Fibroblast of lung (primary cell): ENCODE measurements around the gene BCAR1. TPM values are rescaled to one million over a fixed set of nuclear protein-coding genes. Genes with fewer than 3 reads are reported as not detected.

Experiments
- DNase-seq, 2 donors: peaks; one replicate each; pipeline versions ENCODE4 v3.0.0 to v3.0.0-alpha.2; 2010; ENCODE audit warnings: low read depth in 2 of 2
- H2AFZ ChIP-seq: 2 replicates; pipeline ENCODE4 v1.5.1; 2012; ENCODE audit warnings: low read length, control low read depth, inconsistent platforms
- H3K27ac ChIP-seq: 2 replicates; pipeline ENCODE4 v1.5.1; 2011; ENCODE audit warnings: low read length, control low read depth; ENCODE audit not compliant: insufficient read depth
- H3K27me3 ChIP-seq: 2 replicates; pipeline ENCODE4 v1.5.1; 2011; ENCODE audit warnings: mild to moderate bottlenecking, low read length; ENCODE audit not compliant: control insufficient read depth, insufficient read depth
- H3K36me3 ChIP-seq: 2 replicates; pipeline ENCODE4 v1.5.1; 2011; ENCODE audit warnings: low read length; ENCODE audit not compliant: control insufficient read depth, insufficient read depth
- H3K4me1 ChIP-seq: 2 replicates; pipeline ENCODE4 v1.5.1; 2011; ENCODE audit warnings: low read length; ENCODE audit not compliant: control insufficient read depth, insufficient read depth; ENCODE audit errors: extremely low read depth
- H3K4me2 ChIP-seq: 2 replicates; pipeline ENCODE4 v1.5.1; 2011; ENCODE audit warnings: low read length, control low read depth; ENCODE audit not compliant: insufficient read depth; ENCODE audit errors: extremely low read depth
- H3K4me3 ChIP-seq, 4 experiments: fragments of 200-600 bp in 1 of 4; sonication (generic) in 1 of 4; replicated peaks in 1 of 4; 2 replicates each; pipeline ENCODE4 v1.5.1; 2011 to 2016; ENCODE audit warnings: low read length in 4 of 4, low read depth in 3 of 4, mild to moderate bottlenecking in 3 of 4, control low read depth in 2 of 4, inconsistent platforms in 1 of 4, mixed read lengths in 1 of 4; ENCODE audit not compliant: insufficient read depth in 1 of 4; ENCODE audit errors: control extremely low read depth in 1 of 4
- H3K79me2 ChIP-seq: 2 replicates; pipeline ENCODE4 v1.5.1; 2012; ENCODE audit warnings: mild to moderate bottlenecking, low read length, inconsistent platforms; ENCODE audit not compliant: control insufficient read depth, insufficient read depth
- H3K9ac ChIP-seq: 2 replicates; pipeline ENCODE4 v1.5.1; 2011; ENCODE audit warnings: mild to moderate bottlenecking, low read length, control low read depth; ENCODE audit not compliant: insufficient read depth
- H3K9me3 ChIP-seq: 2 replicates; pipeline ENCODE4 v1.5.1; 2012; ENCODE audit warnings: low read depth, low read length; ENCODE audit not compliant: control insufficient read depth, insufficient read depth
- H4K20me1 ChIP-seq: 2 replicates; pipeline ENCODE4 v1.5.1; 2011; ENCODE audit warnings: low read length; ENCODE audit not compliant: control insufficient read depth, insufficient read depth; ENCODE audit errors: extremely low read depth
- EZH2 ChIP-seq: IDR thresholded peaks from 2 replicates; pipeline ENCODE4 v1.5.1; 2012; ENCODE audit warnings: low read length, control low read depth, mild to moderate bottlenecking; ENCODE audit errors: missing control alignments
- polyA plus RNA-seq, 2 donors: library from polyadenylated mRNA; depleted of rRNA in 1 of 2; stranded (reverse) in 1 of 2; unstranded in 1 of 2; fragments of >200 nt; gene quantifications; 2 replicates each; pipeline ENCODE4 v1.2.1, GENCODE V29; 2011 to 2012; ENCODE audit warnings: missing spikeins in 1 of 2
- total RNA-seq: library from RNA; depleted of rRNA; stranded (reverse); fragments of >200 nt; gene quantifications from 2 replicates; pipeline ENCODE4 v1.2.1, GENCODE V29; 2014
- TF ChIP-seq, protein P1 (sequence below), 2 donors: IDR thresholded peaks in 1 of 2; conservative IDR thresholded peaks in 1 of 2; 1 replicate in 1 of 2; 2 replicates in 1 of 2; pipeline ENCODE4 v1.5.1; 2011 to 2012; ENCODE audit warnings: low read length in 2 of 2, control low read depth in 1 of 2, inconsistent platforms in 1 of 2, low read depth in 1 of 2, mild to moderate bottlenecking in 1 of 2

Gene BCAR1
- total and polyA plus RNA-seq, 2 donors (not counting 1 experiment from before 2014, with no cell fraction given), result 36.8 to 66.5 TPM

DNA sequence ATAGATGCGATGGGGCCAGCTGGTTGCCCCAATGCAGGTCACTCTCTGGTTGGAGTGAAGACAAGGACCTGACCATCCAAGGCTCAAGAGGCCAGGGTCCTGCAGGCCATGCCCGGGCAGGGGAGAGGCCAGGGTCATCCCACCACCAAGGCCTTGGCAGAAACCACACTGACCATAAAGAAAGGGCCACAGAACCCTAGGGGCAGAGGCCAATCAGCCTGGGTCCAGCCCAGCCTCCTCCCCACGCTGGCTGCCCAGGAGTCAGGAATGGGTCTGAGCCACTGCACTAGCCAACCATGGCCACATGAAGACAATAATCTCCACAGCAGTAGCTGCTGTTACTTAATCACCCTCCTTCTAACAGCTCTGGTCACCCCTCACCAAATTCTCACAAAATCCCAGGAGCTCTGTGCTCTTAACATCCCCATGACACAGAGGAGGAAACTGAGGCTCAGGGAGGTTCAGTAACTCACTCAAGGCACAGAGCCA is 10.2 kb upstream of the BCAR1 start:
- Histone ChIP-seq H3K36me3 (peaks cover 18% of the 10 kb centered on the region), H3K4me2 (peak overlapping the region; percentile 67), H2AFZ (no peak overlapping the region), H3K79me2 (peaks cover 89% of the 10 kb centered on the region), H3K9ac (no peak overlapping the region), H4K20me1 (peaks cover 4% of the 10 kb centered on the region), H3K27ac (peak overlapping the region; percentile 93), H3K9me3 (no peaks in the 10 kb centered on the region), H3K4me3 (no peak overlapping the region), H3K4me1 (peaks cover 54% of the 10 kb centered on the region), H3K27me3 (no peaks in the 10 kb centered on the region)
- no peak for DNase-seq
- no peak for TF ChIP-seq EZH2
- TF ChIP-seq, protein P1, sequence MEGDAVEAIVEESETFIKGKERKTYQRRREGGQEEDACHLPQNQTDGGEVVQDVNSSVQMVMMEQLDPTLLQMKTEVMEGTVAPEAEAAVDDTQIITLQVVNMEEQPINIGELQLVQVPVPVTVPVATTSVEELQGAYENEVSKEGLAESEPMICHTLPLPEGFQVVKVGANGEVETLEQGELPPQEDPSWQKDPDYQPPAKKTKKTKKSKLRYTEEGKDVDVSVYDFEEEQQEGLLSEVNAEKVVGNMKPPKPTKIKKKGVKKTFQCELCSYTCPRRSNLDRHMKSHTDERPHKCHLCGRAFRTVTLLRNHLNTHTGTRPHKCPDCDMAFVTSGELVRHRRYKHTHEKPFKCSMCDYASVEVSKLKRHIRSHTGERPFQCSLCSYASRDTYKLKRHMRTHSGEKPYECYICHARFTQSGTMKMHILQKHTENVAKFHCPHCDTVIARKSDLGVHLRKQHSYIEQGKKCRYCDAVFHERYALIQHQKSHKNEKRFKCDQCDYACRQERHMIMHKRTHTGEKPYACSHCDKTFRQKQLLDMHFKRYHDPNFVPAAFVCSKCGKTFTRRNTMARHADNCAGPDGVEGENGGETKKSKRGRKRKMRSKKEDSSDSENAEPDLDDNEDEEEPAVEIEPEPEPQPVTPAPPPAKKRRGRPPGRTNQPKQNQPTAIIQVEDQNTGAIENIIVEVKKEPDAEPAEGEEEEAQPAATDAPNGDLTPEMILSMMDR (conservative IDR thresholded peaks at IDR 0.05 in 1 of 2, IDR thresholded peaks at IDR 0.05 in 1 of 2; ENCODE audit: low read depth in 1 of 2, low read length in 2 of 2), result no peak

DNA sequence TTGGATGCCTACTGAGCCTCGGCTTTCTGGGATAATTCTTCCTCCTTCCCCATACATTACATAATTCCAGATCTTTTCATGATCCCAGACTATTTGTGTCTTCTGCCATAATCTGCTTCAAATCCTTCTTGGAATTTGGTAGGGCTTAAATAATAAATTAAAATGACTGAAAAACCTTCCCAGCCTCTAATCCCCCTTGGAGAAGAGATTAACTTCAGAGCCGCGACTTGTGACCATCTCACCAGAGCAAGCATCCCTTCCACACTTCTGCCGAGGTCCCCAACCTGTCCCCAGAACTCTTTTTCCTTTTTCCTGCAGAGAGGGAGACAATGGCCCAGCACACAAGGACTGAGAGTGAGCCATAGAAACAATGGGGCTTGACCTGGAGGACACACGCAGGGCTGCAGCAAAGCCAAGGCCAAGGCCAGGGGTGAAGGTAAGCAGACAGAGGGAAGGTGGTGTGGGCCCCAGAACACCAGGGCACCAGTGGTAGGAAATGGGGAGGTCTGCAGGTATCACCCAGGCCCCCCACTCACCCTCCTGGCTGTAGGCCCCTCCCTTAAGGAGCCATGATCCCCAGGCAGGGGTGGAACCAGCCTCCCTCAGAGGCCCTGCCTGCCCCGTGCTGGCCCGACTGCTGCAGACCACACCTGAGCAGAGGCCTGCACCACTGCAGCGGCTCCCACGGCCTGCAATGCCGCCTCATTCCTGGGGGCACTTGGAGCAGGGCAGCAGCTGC is 9.6 kb upstream of the BCAR1 start:
- Histone ChIP-seq H3K9ac (no peak overlapping the region), H3K27me3 (no peaks in the 10 kb centered on the region), H3K9me3 (no peaks in the 10 kb centered on the region), H3K36me3 (peaks cover 18% of the 10 kb centered on the region), H4K20me1 (peaks cover 4% of the 10 kb centered on the region), H3K4me1 (peaks cover 56% of the 10 kb centered on the region), H3K4me3 (no peak overlapping the region), H3K79me2 (peaks cover 95% of the 10 kb centered on the region), H3K4me2 (peak overlapping the region; percentile 42), H3K27ac (no peak overlapping the region), H2AFZ (no peak overlapping the region)
- TF ChIP-seq, protein P1 (conservative IDR thresholded peaks at IDR 0.05 in 1 of 2, IDR thresholded peaks at IDR 0.05 in 1 of 2; ENCODE audit: low read depth in 1 of 2, low read length in 2 of 2), result no peak
- TF ChIP-seq EZH2, result no peak
- DNase-seq, result no peak

DNA sequence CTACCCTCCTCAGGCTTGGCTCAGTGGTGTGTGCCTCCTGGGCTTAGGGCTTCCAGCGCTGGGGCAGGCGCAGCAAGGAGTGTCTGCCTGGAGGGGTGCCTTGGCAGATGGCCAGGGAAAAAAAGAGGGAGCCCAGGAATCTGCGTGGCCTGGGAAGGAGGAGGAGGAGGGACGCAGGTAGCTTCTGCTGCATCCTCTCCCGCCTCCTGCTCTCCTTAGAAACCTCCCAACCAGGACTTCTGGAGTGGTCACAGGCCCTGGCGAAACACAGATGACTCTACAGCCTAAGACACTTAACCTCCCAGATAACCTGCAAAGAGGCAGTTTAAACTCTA is 7.3 kb upstream of the BCAR1 start:
- Histone ChIP-seq H3K4me1 (peaks cover 70% of the 10 kb centered on the region), H3K79me2 (peaks cover 97% of the 10 kb centered on the region), H3K4me2 (peak overlapping the region; percentile 18), H3K36me3 (peaks cover 18% of the 10 kb centered on the region), H3K9me3 (no peaks in the 10 kb centered on the region), H3K27me3 (no peaks in the 10 kb centered on the region), H3K9ac (no peak overlapping the region), H4K20me1 (peaks cover 4% of the 10 kb centered on the region), H2AFZ (no peak overlapping the region), H3K27ac (peak overlapping the region; percentile 34), H3K4me3 (no peak overlapping the region)
- no peak for DNase-seq
- no peak for TF ChIP-seq EZH2
